HG03095 (cell line): Measurements from ENCODE around the gene PHKA2.

Source experiments
- ATAC-seq: cut with Tn5 transposase; IDR thresholded peaks from one replicate; pipeline ENCODE4 v1.9.1; 2021; ENCODE audit warnings: moderate library complexity; ENCODE audit not compliant: unreplicated experiment

The PHKA2 gene

DNA sequence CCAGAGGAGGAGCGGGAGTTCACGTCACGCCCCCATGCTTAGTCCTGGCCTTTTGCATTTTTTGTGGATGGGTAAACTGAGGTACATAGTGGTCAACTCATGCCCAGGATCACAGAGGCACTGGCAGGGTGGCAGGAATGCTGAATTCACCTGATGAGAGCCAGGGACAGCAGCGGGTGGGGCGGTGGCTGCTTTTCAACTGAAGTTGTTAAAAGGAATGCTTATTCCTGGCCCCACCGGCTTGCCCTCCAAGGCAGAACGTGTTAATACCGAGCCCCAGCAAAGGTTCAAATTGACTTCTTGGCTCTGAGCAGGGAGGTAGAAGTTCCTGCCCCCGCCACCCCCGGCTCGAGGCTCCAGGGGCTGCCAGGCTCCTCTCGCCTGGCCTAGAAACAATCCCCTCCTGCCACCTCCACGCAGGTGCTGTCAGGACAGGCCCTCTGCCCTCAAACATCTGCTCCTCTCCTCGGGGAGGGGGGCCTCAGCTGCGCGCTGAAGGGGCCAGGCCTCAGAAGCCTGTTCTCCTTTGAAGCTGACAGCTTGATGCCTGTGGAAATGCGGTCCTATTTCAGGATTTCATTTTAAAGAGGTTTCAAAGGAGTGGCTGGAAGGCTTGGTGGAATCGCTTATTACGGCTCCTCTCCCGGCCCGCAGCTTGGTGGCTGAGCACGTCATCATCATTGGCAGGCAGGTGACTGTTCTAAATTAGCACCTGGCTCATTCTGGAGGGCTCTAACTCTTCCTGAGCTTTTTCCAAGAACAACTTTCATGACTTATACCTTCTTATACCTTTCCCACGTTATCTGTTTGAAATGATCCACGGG lies 93.0 kb downstream of the PHKA2 start:
- ATAC-seq: no peak

DNA sequence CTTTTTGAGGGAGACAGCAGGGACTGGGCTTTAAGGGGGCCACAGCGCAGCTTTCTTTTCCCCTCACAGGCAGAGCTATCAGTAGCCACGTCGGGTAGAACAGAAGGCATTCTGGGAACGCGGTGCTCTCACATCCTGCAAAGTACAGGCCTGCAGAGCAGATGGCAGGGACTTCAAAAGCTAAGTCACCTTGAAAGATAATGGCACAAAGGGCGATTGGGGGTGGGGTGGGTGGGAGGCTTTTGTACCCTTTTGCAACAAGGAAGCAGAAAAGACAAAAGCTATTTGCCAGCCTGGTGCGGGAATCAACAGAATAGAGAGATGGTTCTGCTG lies 93.9 kb downstream of the PHKA2 start:
- ATAC-seq: no peak

DNA sequence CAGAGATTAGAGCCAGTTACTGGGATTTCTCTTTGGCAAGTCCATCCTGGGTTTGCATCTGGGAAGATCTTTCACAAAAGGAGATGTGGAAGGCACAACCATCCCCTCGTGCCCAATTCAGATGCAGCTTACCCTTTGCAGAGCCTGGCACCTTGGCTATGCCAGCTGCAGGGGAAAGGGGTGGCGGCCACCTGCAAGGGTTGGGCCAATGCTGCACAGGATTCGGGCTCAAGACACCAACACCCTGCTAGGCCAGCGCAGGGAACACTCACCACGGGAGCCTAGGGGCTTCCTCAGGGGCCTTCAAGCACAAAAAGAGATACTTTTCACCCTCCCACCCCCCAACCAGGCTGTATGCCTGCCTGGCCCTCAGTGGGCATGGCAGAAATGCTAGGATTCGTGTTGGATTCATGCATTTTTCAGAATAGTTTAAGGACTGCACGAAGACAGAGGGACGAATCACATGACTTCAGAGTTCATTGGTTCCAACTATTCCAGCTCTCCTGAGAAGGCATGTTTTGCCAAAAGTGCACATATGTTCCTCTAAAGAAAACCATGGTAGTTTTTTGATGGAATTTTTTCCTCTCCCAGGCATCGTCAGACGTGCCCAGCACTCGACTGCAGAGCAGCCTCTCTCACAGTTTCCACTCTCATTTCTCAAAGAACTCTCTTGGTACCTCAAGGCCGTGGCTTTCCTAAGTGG lies 94.4 kb downstream of the PHKA2 start:
- ATAC-seq: no peak

DNA sequence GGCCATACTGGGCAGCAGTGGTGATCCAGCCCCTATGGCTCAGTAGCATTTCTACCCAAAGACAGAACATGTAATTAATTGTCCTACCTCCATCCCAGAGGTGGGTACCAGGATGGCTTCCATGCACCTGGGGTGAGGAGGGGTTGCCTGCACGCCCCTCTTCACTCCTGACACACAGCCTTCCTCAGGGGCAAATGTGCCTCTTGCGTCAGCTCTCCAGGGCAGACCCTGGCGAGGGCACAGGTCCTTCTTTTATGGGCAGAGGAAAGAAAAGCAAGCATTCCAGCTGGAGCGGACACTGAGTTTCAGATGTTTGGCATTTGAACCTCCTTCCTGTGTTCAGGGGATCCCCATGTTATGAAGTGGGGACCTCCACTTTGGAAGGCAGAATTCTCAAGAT lies 95.6 kb downstream of the PHKA2 start:
- no peak for ATAC-seq

DNA sequence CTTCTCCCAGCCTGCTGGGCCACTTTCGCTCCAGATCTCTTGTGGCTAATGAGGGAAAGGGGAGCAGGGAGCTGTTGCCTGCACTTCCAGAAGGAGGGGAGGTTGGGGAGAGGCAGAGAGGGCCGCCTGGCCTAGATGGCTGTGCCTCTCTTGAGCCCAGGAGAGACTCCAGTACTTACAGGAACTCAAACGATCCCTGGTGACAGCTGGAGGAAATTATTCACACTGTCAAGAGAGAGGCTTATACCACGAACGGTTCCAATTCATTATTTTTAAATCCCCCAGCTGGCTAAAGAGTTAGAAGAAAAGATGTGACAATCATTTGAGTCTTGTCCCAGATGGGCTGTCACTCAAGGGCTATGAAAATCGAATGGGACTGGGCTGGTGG lies 96.1 kb downstream of the PHKA2 start:
- no peak for ATAC-seq

DNA sequence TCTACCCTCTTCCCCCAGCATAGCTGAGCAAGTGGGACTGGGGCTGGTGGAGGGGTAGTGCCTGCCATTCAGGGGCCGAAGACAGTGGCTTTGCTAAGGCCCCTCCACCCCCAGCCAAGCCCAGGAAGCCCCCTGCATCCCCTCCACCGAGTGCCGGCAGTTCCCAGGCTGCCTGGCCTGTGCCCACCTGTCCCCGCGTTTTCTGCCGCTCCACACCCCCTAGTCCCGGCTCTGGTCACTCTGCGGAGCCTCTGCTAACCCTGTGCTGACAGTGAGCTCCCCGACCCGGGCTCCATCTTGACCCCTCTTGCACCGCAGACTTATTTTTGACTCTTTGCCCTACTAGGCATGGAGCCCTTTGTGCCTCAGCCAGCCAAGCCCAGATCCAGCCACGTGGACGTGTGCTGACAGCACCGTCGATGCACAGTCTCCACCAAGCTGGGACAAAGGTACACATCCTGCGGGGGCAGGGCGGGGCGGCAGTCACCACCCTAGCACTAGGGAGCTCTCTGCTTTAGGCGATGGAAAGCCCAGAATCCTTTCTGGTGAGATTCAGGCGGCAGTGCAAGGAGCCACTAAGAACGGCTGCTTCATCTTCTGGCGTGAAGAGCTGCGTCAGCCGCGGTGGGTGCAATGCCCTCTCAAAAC lies 96.6 kb downstream of the PHKA2 start:
- ATAC-seq: no peak

DNA sequence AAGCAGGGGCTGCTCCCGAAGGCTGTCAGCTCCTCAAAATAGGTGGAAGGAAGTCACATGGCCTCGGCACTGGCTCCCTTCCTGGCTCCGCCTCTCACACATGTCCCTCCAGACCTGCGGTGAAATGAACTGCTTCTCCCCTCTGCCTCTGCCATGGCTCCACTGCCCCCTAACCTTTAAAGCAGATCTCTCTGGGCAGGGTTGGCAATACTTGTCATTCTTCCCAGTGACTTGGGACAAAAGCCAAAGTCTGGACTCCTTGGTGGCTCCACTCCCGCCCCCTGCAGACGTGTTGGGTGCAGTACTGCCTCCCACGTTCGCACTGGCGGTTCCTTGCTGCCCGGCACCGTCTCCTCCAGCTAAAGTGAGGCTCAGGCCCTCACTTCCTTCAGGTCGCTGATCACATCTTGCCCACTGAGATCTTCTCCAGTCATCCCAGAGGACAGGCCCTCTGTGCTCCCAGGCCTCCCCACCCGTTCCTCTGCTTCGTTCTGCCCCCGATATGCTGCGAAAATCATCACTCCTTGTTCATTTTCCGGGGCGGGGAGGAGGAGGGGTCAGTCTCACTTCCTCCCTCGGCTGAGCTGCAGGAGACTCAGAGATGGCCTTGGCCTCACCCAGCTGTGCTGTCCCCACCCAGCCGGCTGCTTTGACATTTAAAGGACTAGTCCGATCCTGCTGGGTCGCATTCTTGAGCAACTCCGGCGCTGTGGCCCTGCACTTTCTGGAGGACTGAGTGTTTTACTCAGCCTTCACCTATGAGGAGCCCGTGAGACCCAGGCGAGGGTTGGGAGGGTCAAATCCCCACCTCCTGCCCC lies 97.4 kb downstream of the PHKA2 start:
- ATAC-seq: peak; percentile 68

DNA sequence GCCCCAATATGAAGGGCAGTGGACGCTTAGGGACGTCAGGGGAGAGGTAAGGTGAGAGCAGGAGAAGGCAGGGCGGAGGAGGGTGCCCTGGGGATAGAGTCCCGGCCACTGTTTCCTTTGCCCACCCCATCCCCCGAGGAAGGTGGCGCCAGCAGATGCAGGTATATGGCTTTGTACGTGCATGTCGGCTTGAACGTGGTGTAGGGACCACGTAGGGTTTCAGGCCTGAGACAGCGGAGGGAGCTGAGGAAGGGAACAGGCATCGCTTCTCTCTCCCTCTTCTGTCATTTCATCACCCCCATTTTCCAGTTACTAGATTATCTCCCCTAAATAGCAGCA lies 97.9 kb downstream of the PHKA2 start:
- peak; percentile 31 for ATAC-seq

DNA sequence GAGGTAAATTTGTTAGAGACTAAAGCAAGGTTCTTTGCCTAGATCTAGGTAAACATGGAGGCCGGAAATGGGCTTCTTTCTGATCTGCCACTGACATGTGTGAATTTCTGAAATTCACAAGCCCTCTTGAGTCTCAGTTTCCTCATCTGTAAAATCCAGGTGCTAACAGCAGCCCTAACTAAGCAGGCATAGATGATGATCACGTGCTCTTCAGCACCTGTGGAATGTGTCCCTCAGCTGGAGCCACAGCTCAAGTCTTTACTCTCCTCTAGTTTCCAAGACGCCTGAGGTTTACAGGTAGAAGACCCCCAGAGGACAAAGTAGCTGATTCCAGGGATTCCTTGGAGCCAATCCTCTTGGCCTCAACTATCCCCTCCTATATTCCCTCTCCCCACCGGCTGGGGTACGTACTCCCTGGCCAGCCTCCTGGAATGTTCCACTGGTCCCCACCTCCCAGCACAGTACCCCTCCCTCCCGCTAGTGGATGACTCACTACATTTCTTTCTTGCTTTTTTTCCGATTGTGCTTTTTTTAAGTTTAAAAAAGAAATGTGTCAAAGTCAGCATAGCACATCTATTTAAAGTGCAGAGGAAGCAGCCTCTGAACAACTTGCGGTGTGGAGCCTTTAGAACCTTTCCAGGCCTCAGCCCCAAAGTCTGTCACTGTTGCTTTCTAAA lies 98.4 kb downstream of the PHKA2 start:
- ATAC-seq: peak; percentile 2

DNA sequence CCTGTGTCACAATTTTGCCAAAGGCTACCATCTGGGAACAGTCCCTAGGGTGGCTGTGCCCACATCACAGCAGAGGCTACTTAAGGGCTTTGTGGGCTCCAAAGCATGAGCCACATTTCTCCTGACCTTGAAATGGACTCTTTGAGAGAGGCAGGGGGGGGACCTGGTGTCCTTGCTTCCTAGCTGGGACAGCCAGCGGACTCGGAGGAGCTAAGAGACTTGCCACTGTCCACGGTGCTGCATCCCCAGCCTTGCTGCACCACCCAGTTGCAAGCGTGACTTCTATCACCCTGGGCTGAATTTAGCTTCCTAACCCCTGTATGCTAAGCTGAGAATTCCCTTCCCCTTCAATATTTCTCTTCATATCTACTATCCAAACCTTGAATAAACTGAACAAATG lies 99.0 kb downstream of the PHKA2 start:
- no peak for ATAC-seq

DNA sequence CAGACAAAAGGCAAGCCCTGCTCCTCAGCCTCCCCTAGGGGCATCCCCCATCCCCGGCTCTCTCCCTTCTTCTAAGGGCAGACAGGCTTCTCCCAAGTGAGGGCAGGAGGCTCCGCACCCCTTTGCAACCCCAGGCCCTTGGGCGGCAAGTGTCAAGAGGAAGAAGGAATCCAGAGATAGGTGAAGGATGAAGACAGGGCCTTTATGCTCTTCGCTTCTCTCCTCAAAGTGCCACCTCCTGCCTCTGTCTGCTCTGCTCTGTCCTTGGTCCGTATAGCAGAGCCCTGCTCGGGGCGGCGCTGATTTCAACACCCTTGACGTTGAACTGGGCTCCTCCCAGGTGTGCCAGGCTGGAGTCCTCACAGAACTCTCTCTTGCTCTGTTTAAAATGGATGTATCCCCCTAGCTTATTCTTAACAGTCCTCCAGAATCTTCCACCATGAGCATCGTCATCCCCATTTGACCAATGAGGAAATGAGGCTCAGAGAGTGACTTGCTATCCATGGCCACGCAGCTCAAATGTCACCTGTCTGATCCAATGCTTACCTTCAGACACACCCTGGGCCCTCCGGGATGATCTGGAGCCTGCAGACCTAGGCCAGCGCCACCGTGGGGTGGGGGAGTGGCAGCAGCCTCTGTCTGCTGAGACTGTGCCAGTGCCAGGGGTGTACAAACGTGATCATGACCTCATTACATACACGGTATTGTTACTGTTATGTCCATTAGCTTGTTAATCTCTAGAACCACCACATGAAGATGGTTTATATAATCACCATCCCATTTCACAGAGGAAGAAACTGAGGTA lies 99.8 kb downstream of the PHKA2 start:
- no peak for ATAC-seq

DNA sequence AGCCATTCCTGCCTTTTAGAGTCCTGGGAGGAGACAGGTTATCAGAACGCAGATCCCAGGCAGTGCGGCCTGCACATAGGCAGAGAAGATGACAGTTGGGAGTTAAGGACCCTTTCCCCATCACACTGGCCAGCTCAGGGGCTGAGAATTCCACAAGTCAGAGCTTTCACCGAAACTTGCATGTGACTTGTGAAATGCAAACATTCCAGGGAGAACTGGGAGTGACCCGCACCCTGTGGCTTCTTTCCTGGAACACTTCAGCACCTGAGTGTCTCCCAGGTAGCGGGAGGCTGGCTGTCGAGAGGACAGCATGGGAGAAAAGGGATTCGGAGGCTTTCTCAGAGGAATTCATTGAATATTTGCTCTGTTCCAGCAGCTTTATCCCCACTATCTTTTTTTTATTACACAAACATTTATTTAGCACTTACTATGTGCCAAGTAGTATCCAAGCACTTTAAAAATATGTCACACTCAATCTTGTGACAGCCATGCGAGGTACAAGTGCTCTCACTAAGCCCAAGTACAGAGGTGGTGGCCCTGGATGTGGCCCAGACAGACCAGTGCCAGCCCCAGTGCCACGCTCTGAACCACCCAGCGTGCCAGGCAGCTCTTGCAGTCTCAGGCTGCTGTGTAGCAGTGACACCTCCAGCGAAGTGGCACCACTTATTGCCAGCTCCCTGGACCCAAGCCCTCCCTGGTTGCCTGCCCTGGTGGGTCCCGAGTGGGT lies 100.5 kb downstream of the PHKA2 start:
- ATAC-seq: no peak

DNA sequence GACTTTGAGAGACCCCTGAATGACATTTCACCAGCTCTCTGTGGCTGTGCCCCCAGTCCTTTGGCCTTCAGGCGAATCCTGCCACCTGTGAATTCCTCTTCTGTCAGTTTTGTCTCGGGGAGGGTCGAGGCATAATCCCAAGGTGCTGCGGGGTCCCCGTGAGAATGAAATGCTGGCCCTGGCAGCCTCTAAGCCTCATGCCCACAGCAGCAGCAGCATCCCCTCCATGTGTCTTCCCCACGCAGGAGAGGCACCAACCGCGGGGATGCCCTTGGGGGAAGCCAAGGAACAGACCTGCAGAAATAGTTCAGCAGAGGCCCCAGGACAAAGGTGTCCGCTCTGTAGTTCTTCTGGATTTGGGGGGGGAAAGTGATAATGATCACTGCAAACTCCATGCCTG lies 104.8 kb downstream of the PHKA2 start:
- no peak for ATAC-seq

DNA sequence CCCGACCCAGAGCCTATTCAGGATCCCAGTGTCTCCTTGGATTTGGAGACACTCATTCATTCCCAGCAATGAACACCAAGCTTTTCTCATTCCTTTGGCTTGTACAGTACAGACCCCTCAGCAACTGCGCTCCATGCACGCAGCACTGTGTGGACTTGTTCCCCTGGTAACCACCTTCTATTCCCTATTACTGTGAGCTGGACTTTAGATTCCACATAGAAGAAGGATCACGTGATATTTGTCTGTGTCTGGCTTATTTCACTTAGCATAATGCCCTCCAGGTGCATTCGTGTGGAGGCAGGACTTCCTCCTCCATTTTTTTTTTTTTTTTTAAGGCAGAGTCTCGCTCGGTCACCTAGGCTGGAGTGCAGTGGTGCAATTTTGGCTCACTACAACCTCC lies 106.4 kb downstream of the PHKA2 start:
- no peak for ATAC-seq

DNA sequence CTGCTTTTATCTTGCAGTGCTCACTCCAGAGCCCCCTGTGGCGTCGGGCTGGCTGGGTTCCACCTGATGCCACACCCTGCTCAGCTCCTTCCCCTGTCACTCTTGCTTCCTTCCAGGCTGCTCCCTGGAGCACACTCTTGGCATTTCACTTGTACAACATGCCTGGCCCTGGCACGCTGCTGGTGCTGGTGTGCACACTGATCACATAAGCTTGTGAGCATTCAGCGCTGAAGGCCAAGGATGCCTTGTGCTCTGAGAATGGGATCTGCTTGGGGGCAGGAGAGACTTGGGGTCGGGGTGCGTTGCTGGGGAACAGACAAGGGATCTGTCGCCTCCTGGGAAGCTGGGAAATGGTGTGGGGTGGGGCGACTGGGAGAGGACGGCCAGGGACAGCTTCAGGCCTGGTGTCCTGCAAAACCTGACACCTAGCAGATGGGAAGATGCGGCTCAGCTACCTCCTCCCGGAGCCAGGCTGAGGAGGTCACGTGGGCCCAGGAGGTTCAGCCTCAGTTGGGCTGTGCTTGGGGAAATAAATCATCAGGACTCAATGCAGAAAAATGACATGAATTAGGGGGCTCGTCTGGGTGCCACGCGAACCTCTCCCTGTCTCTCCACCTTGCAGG lies 108.5 kb downstream of the PHKA2 start:
- ATAC-seq: no peak

DNA sequence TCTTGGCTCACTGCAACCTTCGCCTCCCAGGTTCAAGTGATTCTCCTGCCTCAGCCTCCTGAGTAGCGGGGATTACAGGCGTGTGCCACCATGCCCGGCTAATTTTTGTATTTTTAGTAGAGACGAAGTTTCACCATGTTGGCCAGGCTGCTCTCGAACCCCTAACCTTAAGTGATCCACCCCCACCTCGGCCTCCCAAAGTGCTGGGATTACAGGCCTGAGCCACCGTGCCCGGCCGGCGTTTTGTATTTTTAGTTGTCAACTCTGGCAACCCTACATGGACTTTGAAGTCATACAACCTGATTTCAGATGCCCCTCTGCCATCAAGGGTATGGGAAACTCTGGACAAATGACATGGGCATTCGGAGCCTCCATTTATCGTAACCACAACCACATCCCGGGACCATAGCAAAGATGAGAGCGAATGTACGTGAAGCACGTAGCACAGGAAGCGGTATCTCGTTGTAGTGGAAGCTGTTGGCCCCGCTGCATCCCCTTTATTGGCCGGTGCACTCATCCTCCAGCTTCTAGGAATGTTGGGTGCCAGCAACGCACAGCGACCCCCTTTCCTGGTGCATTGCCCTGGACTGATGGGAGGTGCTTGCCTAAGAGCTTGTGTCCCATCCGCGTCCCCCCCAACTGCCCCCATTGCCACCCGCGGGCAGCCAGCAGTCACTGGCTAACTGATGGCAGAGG lies 109.2 kb downstream of the PHKA2 start:
- no peak for ATAC-seq

DNA sequence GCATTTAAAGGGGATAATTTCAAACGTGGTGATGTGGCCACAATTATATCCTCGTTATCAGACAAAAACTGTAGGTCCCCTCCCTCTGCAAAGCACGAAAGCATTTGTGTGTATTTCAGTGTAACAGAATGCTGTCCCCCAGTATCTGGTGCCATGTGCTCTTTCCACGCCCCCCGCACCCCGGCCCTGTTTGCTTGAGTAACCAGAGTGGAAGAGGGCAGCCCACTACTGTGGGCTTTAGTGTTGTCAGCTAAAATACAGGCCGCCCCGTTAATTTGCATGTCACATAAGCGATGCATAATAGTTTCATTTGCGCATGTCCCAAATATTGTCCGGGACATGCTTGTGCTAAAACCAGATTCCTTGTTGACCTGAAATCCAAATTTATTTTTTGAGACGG lies 110.1 kb downstream of the PHKA2 start:
- ATAC-seq: no peak

DNA sequence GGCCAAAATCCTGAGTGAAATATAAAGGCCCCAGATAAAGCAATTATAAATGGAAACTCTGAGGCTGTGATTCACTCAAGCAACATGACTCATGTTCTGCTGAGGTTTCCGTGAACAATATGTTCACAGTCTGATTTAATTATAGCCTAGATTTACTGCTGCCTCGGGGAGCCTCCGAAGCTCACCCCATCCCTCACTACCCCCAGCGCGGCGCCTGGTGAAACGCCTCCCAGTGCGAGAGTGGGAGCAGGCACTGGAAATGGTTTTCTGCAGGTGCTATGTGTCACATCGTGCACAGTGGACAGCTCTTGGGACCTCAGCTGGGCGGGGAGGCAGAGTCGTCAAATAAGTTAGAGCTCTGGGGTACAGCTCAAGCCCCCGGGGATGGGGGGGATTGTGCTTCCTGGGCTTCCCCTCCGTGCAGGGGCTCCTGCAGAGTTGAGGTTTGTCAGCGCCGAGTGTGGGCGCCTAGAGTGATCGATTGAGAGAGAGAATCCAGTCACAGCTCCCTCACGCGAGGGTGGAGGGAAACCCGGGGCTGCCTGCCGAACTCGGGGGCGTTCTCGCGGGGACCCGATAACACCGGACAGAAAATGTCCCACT lies 110.6 kb downstream of the PHKA2 start:
- no peak for ATAC-seq
